PC-9 (cell line): Measurements from ENCODE around the gene VSX1. TPM values are rescaled to one million over a fixed set of nuclear protein-coding genes. Genes with fewer than 3 reads are reported as not detected.

Experiments used
- BruUV-seq: library from RNA; stranded (reverse); fragments of 400-500 nt; replicated peaks from 2 replicates; lab custom pipeline; 2021; lab: Mats Ljungman, UMichigan
- CTCF ChIA-PET: fragments of 300-600 bp; sonication (Branson Sonifier 250); formaldehyde crosslinking; loops from one replicate; lab custom pipeline; 2022; ENCODE audit warnings: antibody characterized with exemption; lab: Charles Lee
- POLR2A ChIA-PET: fragments of 300-600 bp; sonication (Branson Sonifier 250); formaldehyde crosslinking; loops from one replicate; lab custom pipeline; 2022; ENCODE audit warnings: antibody characterized with exemption; ENCODE audit not compliant: unreplicated experiment; lab: Charles Lee
- DNase-seq, 2 experiments: peaks; one replicate each; pipeline versions ENCODE4 v3.0.0 to v3.0.0-alpha.2; 2015 to 2022; ENCODE audit warnings: mixed read lengths in 1 of 2
- H2AFZ ChIP-seq: fragments of 200-600 bp; sonication (generic); 2 replicates; pipeline ENCODE4 v1.8.1; 2017; ENCODE audit warnings: antibody characterized with exemption
- H3F3A ChIP-seq: fragments of 200-600 bp; sonication (generic); 2 replicates; pipeline ENCODE4 v1.8.1; 2017; ENCODE audit warnings: antibody characterized with exemption, mild to moderate bottlenecking, low read depth; ENCODE audit not compliant: insufficient read depth
- H3K27ac ChIP-seq: fragments of 200-600 bp; sonication (generic); 2 replicates; pipeline ENCODE4 v1.6.1; 2016; ENCODE audit warnings: mixed run types
- H3K27me3 ChIP-seq: fragments of 200-600 bp; sonication (generic); 2 replicates; pipeline ENCODE4 v1.6.1; 2016; ENCODE audit warnings: low read depth, mixed run types; ENCODE audit not compliant: insufficient read depth
- H3K36me3 ChIP-seq: fragments of 200-600 bp; sonication (generic); 2 replicates; pipeline ENCODE4 v1.6.1; 2016; ENCODE audit warnings: low read depth, mixed run types
- H3K4me1 ChIP-seq: fragments of 200-600 bp; sonication (generic); replicated peaks from 2 replicates; pipeline ENCODE4 v1.6.1; 2016; ENCODE audit warnings: mixed run types; ENCODE audit not compliant: insufficient read depth
- H3K4me2 ChIP-seq: fragments of 200-600 bp; sonication (generic); 2 replicates; pipeline ENCODE4 v1.6.1; 2017; ENCODE audit warnings: mixed run types
- H3K4me3 ChIP-seq: fragments of 200-600 bp; sonication (generic); 2 replicates; pipeline ENCODE4 v1.6.1; 2016; ENCODE audit warnings: mixed run types
- H3K79me2 ChIP-seq: fragments of 200-600 bp; sonication (generic); 2 replicates; pipeline ENCODE4 v1.6.1; 2017; ENCODE audit warnings: low read depth, mixed run types
- H3K9me2 ChIP-seq: fragments of 200-600 bp; sonication (generic); 2 replicates; pipeline ENCODE4 v1.8.1; 2017; ENCODE audit warnings: mild to moderate bottlenecking; ENCODE audit not compliant: insufficient read depth
- H3K9me3 ChIP-seq: fragments of 200-600 bp; sonication (generic); 2 replicates; pipeline ENCODE4 v1.8.1; 2016; ENCODE audit warnings: low read depth; ENCODE audit not compliant: insufficient read depth
- H4K20me1 ChIP-seq: fragments of 200-600 bp; sonication (generic); 2 replicates; pipeline ENCODE4 v1.8.1; 2017; ENCODE audit not compliant: insufficient read depth
- EZH2 ChIP-seq: fragments of 200-600 bp; sonication (generic); IDR thresholded peaks from 2 replicates; pipeline ENCODE4 v1.8.0; 2017; ENCODE audit warnings: antibody characterized with exemption, low read depth
- intact Hi-C: fragments of 100-400 bp; cut with micrococcal nuclease; formaldehyde crosslinking; loops from one replicate; pipeline ENCODE4 v1.10.0; 2022; ENCODE audit not compliant: unreplicated experiment
- total RNA-seq: library from RNA; stranded (reverse); gene quantifications from 2 replicates; pipeline ENCODE4 v1.2.3, GENCODE V29; 2021
- TF ChIP-seq, protein P1 (sequence below): fragments of 200-600 bp; sonication (generic); conservative IDR thresholded peaks from 2 replicates; pipeline ENCODE4 v1.6.1; 2017; ENCODE audit warnings: mixed run types, antibody characterized with exemption, mild to moderate bottlenecking, moderate library complexity

Gene VSX1
- total RNA-seq, 1 experiment from 2014 or later, result 1.5 TPM

DNA sequence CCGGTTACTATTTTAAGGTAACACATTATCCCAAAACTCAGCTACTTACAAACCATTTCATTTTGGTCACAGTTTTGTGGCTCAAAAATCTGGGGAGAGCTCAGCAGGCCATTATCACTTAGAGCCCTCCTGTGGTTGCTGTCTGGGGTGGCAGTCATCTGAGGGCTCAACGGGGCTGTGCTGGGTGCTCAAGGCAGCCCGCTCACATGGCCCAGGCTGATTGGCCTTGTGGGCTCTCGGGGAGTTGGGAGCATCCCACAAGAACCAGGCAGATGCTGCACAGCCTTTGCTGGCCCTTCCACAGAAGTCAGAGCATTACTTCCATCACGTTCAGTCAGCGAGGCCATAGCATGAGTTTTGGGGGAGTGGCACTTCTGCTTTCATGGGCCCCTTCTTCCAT, 6.3 kb upstream of the VSX1 start:
- Histone ChIP-seq H3K27ac (no peak overlapping the region), H3K4me1 (0 out of 2 replicates have a peak, but pooled peaks cover 7% of the 10 kb centered on the region), H3K27me3 (no peaks in the 10 kb centered on the region), H2AFZ (no peak overlapping the region), H3F3A (no peaks in the 10 kb centered on the region), H3K4me2 (no peak overlapping the region), H4K20me1 (no peaks in the 10 kb centered on the region), H3K36me3 (no peaks in the 10 kb centered on the region), H3K79me2 (no peaks in the 10 kb centered on the region), H3K9me3 (no peaks in the 10 kb centered on the region), H3K9me2 (no peaks in the 10 kb centered on the region), H3K4me3 (no peak overlapping the region)
- BruUV-seq, result no TSS peak
- no peak for DNase-seq
- POLR2A ChIA-PET, result no interaction called here
- TF ChIP-seq, protein P1, sequence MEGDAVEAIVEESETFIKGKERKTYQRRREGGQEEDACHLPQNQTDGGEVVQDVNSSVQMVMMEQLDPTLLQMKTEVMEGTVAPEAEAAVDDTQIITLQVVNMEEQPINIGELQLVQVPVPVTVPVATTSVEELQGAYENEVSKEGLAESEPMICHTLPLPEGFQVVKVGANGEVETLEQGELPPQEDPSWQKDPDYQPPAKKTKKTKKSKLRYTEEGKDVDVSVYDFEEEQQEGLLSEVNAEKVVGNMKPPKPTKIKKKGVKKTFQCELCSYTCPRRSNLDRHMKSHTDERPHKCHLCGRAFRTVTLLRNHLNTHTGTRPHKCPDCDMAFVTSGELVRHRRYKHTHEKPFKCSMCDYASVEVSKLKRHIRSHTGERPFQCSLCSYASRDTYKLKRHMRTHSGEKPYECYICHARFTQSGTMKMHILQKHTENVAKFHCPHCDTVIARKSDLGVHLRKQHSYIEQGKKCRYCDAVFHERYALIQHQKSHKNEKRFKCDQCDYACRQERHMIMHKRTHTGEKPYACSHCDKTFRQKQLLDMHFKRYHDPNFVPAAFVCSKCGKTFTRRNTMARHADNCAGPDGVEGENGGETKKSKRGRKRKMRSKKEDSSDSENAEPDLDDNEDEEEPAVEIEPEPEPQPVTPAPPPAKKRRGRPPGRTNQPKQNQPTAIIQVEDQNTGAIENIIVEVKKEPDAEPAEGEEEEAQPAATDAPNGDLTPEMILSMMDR, result no peak
- no peak for TF ChIP-seq EZH2
- CTCF ChIA-PET, result no interaction called here
- intact Hi-C loops, result no loop called here

DNA sequence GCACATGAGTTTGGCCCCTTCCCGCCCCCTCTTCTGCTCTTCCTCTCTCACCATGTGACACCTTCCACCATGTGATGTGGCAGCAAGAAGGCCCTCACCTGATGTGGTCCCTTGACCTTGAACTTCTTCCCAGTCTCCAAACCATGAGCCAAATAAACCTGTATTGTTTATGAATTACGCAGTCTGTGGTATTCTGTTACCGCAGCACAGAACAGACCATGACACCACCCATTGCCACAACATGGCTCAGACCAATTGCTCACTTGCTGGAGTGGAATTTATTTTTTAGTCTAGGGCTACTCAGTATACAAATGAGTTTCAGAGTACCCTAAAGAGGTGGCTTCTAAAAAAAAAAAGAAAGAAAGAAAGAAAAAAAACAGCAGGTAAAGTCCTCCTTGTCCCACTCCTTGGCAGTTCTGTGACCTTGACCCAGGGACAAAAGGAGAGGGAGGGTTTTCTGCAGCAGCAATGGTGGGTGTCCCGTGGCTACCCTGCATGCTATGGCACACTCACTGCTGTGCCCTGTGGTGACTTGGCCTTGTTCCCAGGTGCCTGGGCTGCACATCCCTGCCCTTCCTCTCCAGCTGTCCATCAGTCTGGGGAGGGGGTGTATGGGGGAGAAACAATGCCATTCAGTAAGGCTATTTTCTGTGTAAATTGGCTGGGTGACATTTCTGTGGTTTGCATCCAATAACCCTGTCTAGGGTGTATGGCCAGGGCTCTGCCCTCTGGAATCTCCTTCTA, 5.4 kb upstream of the VSX1 start:
- no TSS peak for BruUV-seq
- no peak for DNase-seq
- Histone ChIP-seq H4K20me1 (no peaks in the 10 kb centered on the region), H3K79me2 (no peaks in the 10 kb centered on the region), H3F3A (no peaks in the 10 kb centered on the region), H3K4me3 (no peak overlapping the region), H3K4me1 (0 out of 2 replicates have a peak, but pooled peaks cover 7% of the 10 kb centered on the region), H3K4me2 (no peak overlapping the region), H3K36me3 (no peaks in the 10 kb centered on the region), H2AFZ (no peak overlapping the region), H3K9me2 (no peaks in the 10 kb centered on the region), H3K9me3 (no peaks in the 10 kb centered on the region), H3K27me3 (no peaks in the 10 kb centered on the region), H3K27ac (no peak overlapping the region)
- ChIA-PET POLR2A (no interaction called here), CTCF (no interaction called here)
- intact Hi-C loops, result no loop called here
- TF ChIP-seq EZH2, result no peak
- TF ChIP-seq, protein P1, result no peak

DNA sequence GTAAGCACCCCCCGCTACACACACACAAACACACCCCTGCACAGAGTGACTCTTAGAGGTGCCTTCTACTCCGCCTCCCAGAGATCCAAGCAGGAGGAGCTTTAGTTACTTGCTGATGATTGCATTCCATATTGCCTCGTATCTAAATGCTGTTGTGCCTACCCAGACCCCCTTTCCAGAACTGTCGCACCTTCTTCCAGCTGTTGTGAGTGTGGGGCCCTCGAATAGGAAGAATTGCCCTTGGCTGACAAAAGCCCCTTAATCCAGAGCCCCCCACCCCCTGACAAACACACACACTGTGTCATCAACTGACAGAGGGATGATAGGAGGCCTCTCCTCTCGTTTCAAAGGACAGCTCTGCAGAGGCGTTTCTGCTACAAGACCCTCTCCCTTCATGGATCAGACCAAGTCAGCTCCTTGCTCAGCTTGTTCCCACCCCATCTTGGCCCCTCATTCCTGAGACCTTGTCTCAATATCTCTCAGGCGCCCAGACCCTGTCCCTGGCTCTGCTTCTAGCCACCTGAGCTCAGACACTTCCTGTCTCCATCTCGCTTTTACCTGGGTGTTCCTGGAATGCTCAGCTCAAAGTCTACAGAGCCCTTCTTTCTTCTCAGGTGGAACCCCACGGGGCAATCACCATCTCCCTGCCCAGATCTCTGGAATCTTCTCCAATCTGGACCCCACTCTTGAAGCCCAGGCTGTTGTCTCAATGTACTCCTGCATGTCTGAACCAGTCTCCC, 4.0 kb upstream of the VSX1 start:
- H3K27me3 ChIP-seq, result no peaks in the 10 kb centered on the region
- CTCF ChIA-PET, result no interaction called here
- no peak for TF ChIP-seq EZH2
- TF ChIP-seq, protein P1, result no peak

More for the DNA sequence above, 4.0 kb upstream of the VSX1 start:
- POLR2A ChIA-PET, result no interaction called here
- H3K36me3 ChIP-seq, result no peaks in the 10 kb centered on the region
- BruUV-seq, result no TSS peak
- H3K4me1 ChIP-seq, result 0 out of 2 replicates have a peak, but pooled peaks cover 3% of the 10 kb centered on the region
- H3K4me2 ChIP-seq, result no peak overlapping the region
- H3K9me2 ChIP-seq, result no peaks in the 10 kb centered on the region
- no peak for DNase-seq
- intact Hi-C loops, result no loop called here
- no peaks in the 10 kb centered on the region for H3F3A ChIP-seq
- H3K27ac ChIP-seq, result no peak overlapping the region
- no peak overlapping the region for H3K4me3 ChIP-seq
- H3K9me3 ChIP-seq, result no peaks in the 10 kb centered on the region
- no peak overlapping the region for H2AFZ ChIP-seq
- no peaks in the 10 kb centered on the region for H4K20me1 ChIP-seq
- H3K79me2 ChIP-seq, result no peaks in the 10 kb centered on the region
